Upper lobe of left lung (tissue), 4 donors: Measurements from ENCODE around the gene REV3L.
"Not testable (repeated sequence)": the region's sequence is repeated elsewhere in the genome, so short reads cannot be mapped to it uniquely, and the experiment has no call there.

ENCODE experiments used
- POLR2A ChIP-seq, 4 donors: fragments of 450-650 bp; IDR thresholded peaks; one replicate each; pipeline ENCODE4 v1.5.1; 2016 to 2017; ENCODE audit warnings: antibody characterized with exemption in 4 of 4, mild to moderate bottlenecking in 2 of 4
- POLR2AphosphoS5 ChIP-seq, 2 donors: sonication (generic); formaldehyde crosslinking; IDR thresholded peaks; one replicate each; pipeline ENCODE4 v1.5.1; 2017; ENCODE audit warnings: antibody characterized with exemption in 2 of 2

- TF ChIP-seq POLR2A, POLR2AphosphoS5 (IDR thresholded peaks at IDR 0.05): not testable (repeated sequence)
Observed at GRCh38 chr6:111284356-111284755, 198.7 kb downstream of the REV3L start.
